SU-DHL-6 (cell line): Measurements from ENCODE around the gene COL26A1.
A peak's percentile ranks its signal among the peaks of the same experiment; 100 is the strongest.

Experiments
- H2AFZ ChIP-seq: fragments of 200-600 bp; sonication (generic); 2 replicates; pipeline ENCODE4 v1.6.1; 2014; ENCODE audit warnings: low read depth, mild to moderate bottlenecking, moderate library complexity, mixed read lengths, antibody characterized with exemption, low read length; ENCODE audit not compliant: severe bottlenecking
- H3F3A ChIP-seq: fragments of 200-600 bp; shearing (Covaris generic); 2 replicates; pipeline ENCODE4 v1.6.0; 2016; ENCODE audit warnings: antibody characterized with exemption, mild to moderate bottlenecking; ENCODE audit not compliant: insufficient read depth
- H3K27ac ChIP-seq: fragments of 200-600 bp; sonication (generic); 2 replicates; pipeline ENCODE4 v1.5.1; 2016; ENCODE audit warnings: low read depth, mild to moderate bottlenecking, low read length, moderate library complexity, mixed read lengths
- H3K27me3 ChIP-seq: fragments of 200-600 bp; sonication (generic), shearing (Covaris generic); 2 replicates; pipeline ENCODE4 v1.6.0; 2014; ENCODE audit warnings: mild to moderate bottlenecking, low read length
- H3K36me3 ChIP-seq: fragments of 200-600 bp; sonication (generic); 2 replicates; pipeline ENCODE4 v1.6.1; 2014; ENCODE audit warnings: mild to moderate bottlenecking, low read length, mixed read lengths
- H3K4me2 ChIP-seq: fragments of 300-600, 200-600 bp; shearing (Covaris generic), sonication (generic); 2 replicates; pipeline ENCODE4 v1.6.0; 2014; ENCODE audit warnings: low read length, low read depth, mild to moderate bottlenecking; ENCODE audit not compliant: poor library complexity, severe bottlenecking
- H3K4me3 ChIP-seq: fragments of 200-600 bp; sonication (generic); 2 replicates; pipeline ENCODE4 v1.5.1; 2014; ENCODE audit warnings: antibody characterized with exemption, low read length, mild to moderate bottlenecking, mixed read lengths; ENCODE audit not compliant: insufficient read depth, poor library complexity, severe bottlenecking
- H3K79me2 ChIP-seq: fragments of 200-600 bp; sonication (generic); 2 replicates; pipeline ENCODE4 v1.6.1; 2014; ENCODE audit warnings: mild to moderate bottlenecking, low read length, moderate library complexity; ENCODE audit not compliant: insufficient read depth
- H3K9ac ChIP-seq: fragments of 200-600 bp; sonication (generic); 2 replicates; pipeline ENCODE4 v1.7.0; 2014; ENCODE audit warnings: mild to moderate bottlenecking, low read length
- H3K9me2 ChIP-seq: fragments of 200-600 bp; sonication (generic); replicated peaks from 2 replicates; pipeline ENCODE4 v1.6.1; 2014; ENCODE audit warnings: low read length; ENCODE audit not compliant: insufficient read depth
- H3K9me3 ChIP-seq: fragments of 200-600 bp; sonication (generic); 2 replicates; pipeline ENCODE4 v1.6.1; 2014; ENCODE audit warnings: low read length, mixed read lengths; ENCODE audit not compliant: insufficient read depth
- H4K20me1 ChIP-seq: fragments of 200-600 bp; sonication (generic); 2 replicates; pipeline ENCODE4 v1.6.1; 2014; ENCODE audit warnings: low read depth, mild to moderate bottlenecking, antibody characterized with exemption, low read length, moderate library complexity, mixed read lengths
- CTCF ChIP-seq: fragments of 200-600 bp; sonication (generic); IDR thresholded peaks from one replicate; pipeline ENCODE4 v1.5.1; 2017; ENCODE audit warnings: antibody characterized with exemption, mild to moderate bottlenecking, low read length, moderate library complexity; ENCODE audit not compliant: insufficient read depth, poor library complexity, severe bottlenecking
- EZH2phosphoT487 ChIP-seq: fragments of 200-600 bp; sonication (generic), shearing (Covaris generic); conservative IDR thresholded peaks from 2 replicates; pipeline ENCODE4 v1.6.1; 2018; ENCODE audit warnings: mild to moderate bottlenecking, antibody characterized with exemption, low read length, moderate library complexity, mixed read lengths

COL26A1 gene

GRCh38 chr7:101402835-101403234, 40.2 kb downstream of the COL26A1 start:
- no peak overlapping the region for H2AFZ ChIP-seq
- no peak overlapping the region for H3K9ac ChIP-seq
- TF ChIP-seq CTCF (no peak), EZH2phosphoT487 (no peak)
- H3F3A ChIP-seq = no peaks in the 10 kb centered on the region
- H4K20me1 ChIP-seq = no peaks in the 10 kb centered on the region
- H3K36me3 ChIP-seq = no peaks in the 10 kb centered on the region
- H3K79me2 ChIP-seq = no peaks in the 10 kb centered on the region
- H3K27me3 ChIP-seq = no peaks in the 10 kb centered on the region
- no peak overlapping the region for H3K4me2 ChIP-seq
- no peaks in the 10 kb centered on the region for H3K9me2 ChIP-seq
- no peaks in the 10 kb centered on the region for H3K9me3 ChIP-seq
- H3K27ac ChIP-seq = no peak overlapping the region
- no peak overlapping the region for H3K4me3 ChIP-seq

- TF ChIP-seq EZH2phosphoT487 (no peak), CTCF (no peak)
- Histone ChIP-seq H3K27ac (no peak overlapping the region), H3K4me3 (no peak overlapping the region), H2AFZ (no peak overlapping the region), H3K9me2 (no peaks in the 10 kb centered on the region), H4K20me1 (no peaks in the 10 kb centered on the region), H3K79me2 (no peaks in the 10 kb centered on the region), H3K27me3 (peaks cover 3% of the 10 kb centered on the region; the same call in 1 of the 2 replicates), H3F3A (no peaks in the 10 kb centered on the region), H3K9ac (no peak overlapping the region), H3K4me2 (no peak overlapping the region), H3K36me3 (no peaks in the 10 kb centered on the region), H3K9me3 (peaks cover 8% of the 10 kb centered on the region; the same call in 1 of the 2 replicates)
Measured at GRCh38 chr7:101405474-101406067, 42.9 kb downstream of the COL26A1 start.

- H3K9ac ChIP-seq = no peak overlapping the region
- H3K4me3 ChIP-seq = no peak overlapping the region
- no peaks in the 10 kb centered on the region for H4K20me1 ChIP-seq
- H3K9me3 ChIP-seq = peaks cover 9% of the 10 kb centered on the region; the same call in 1 of the 2 replicates
- no peaks in the 10 kb centered on the region for H3K9me2 ChIP-seq
- no peak overlapping the region for H3K27ac ChIP-seq
- H2AFZ ChIP-seq = no peak overlapping the region
- TF ChIP-seq EZH2phosphoT487 (no peak), CTCF (peak; percentile 79)
- no peaks in the 10 kb centered on the region for H3K36me3 ChIP-seq
- no peaks in the 10 kb centered on the region for H3F3A ChIP-seq
- no peak overlapping the region for H3K4me2 ChIP-seq
- H3K27me3 ChIP-seq = peaks cover 3% of the 10 kb centered on the region; the same call in 1 of the 2 replicates
- no peaks in the 10 kb centered on the region for H3K79me2 ChIP-seq
Measured at GRCh38 chr7:101410743-101411507, 48.2 kb downstream of the COL26A1 start.
